ENCODE results near the gene ASIC2. TPM values are rescaled to one million over a fixed set of nuclear protein-coding genes. Genes with fewer than 3 reads are reported as not detected.

Gene ASIC2
- total RNA-seq, 1 experiment from 2014 or later: 4.1 TPM

DNA sequence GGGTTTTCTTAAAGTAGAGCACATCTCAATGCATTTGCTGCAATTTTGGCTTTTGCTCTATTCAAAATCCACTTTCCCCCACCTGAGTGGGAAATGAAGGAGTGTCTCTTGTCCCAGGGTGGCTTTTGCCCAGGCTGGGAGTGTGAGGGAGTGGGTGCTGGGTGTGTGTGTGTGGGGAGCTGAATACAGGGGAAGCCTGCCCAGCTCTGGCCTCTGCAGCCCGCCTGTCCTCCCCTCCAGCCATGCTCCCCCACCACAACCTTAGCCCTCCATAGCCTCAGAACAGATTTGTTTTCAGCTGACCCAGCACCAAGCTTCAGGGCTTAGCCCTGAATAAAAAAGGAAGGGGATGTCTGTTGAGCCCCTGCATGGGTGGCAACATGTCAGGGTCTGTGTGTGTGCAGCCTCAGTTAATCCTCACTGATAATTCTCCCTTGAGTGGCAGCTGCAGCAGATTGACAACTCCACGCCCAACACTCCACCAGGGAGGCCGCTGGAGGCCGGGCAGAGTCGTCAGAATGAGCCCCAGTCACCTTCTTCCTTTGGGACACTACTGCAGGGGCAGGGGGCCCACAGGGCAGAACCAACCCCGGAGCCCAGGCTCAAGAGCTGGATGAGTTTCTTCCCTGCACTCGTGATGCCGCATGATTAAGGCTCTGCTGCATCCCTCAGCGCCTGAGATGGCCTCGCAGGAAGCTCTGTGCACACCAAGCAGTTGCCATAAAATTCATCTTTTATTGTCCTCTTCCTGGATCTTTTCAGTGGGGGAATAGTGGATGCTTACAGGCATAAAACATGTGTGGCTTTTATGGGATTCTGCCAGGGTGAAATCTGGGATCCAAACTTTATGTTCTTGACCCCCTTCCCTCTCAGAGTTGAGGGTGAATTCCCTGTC lies 246.5 kb downstream of the ASIC2 start:
- ATAC-seq: no peak
- CTCF ChIA-PET: no interaction called here
- POLR2A ChIA-PET: no interaction called here
- BruUV-seq (replicated peaks): no TSS peak
- Histone ChIP-seq H3K9me3 (ENCODE audit: control insufficient read depth, insufficient read depth, low read depth, low read length) (no peaks in the 10 kb centered on the region), H3K4me3 (ENCODE audit: low read depth in 2 of 2, low read length in 2 of 2) (no peak overlapping the region), H3K27ac (ENCODE audit: low read length) (no peak overlapping the region), H3K36me3 (ENCODE audit: control insufficient read depth, insufficient read depth, low read length) (no peaks in the 10 kb centered on the region), H3K27me3 (ENCODE audit: control insufficient read depth, insufficient read depth, low read length) (no peaks in the 10 kb centered on the region), H3K4me1 (ENCODE audit: control insufficient read depth, insufficient read depth, low read length) (no peaks in the 10 kb centered on the region)
- TF ChIP-seq SIN3A (IDR thresholded peaks at IDR 0.05; ENCODE audit: borderline replicate concordance, insufficient read depth, low read depth, low read length) (no peak), POLR2AphosphoS5 (IDR thresholded peaks at IDR 0.05; ENCODE audit: low read depth, low read length) (no peak), REST (IDR thresholded peaks at IDR 0.05; ENCODE audit: insufficient read depth in 1 of 2, low read depth in 2 of 2, low read length in 1 of 2) (no peak), TCF7L2 (IDR thresholded peaks at IDR 0.05; ENCODE audit: low read depth, low read length) (no peak)
- TF ChIP-seq, protein P1, sequence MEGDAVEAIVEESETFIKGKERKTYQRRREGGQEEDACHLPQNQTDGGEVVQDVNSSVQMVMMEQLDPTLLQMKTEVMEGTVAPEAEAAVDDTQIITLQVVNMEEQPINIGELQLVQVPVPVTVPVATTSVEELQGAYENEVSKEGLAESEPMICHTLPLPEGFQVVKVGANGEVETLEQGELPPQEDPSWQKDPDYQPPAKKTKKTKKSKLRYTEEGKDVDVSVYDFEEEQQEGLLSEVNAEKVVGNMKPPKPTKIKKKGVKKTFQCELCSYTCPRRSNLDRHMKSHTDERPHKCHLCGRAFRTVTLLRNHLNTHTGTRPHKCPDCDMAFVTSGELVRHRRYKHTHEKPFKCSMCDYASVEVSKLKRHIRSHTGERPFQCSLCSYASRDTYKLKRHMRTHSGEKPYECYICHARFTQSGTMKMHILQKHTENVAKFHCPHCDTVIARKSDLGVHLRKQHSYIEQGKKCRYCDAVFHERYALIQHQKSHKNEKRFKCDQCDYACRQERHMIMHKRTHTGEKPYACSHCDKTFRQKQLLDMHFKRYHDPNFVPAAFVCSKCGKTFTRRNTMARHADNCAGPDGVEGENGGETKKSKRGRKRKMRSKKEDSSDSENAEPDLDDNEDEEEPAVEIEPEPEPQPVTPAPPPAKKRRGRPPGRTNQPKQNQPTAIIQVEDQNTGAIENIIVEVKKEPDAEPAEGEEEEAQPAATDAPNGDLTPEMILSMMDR (IDR thresholded peaks at IDR 0.05): no peak
- intact Hi-C loops (cut with micrococcal nuclease; ENCODE audit: unreplicated experiment): no loop called here
- in situ Hi-C loops (cut with HindIII; ENCODE audit: low pct_unique_long_range_greater_than_20kb, low sequenced_read_pairs): no loop called here
- DNase-seq (ENCODE audit: low read depth, low spot score): no peak

GRCh38 chr17:33045216-33045615 lies 247.9 kb downstream of the ASIC2 start:
- no peaks in the 10 kb centered on the region for H3K9me3 ChIP-seq (ENCODE audit: control insufficient read depth, insufficient read depth, low read depth, low read length)
- no peaks in the 10 kb centered on the region for H3K27me3 ChIP-seq (ENCODE audit: control insufficient read depth, insufficient read depth, low read length)
- H3K4me1 ChIP-seq (ENCODE audit: control insufficient read depth, insufficient read depth, low read length): no peaks in the 10 kb centered on the region
- no peak overlapping the region for H3K27ac ChIP-seq (ENCODE audit: low read length)
- CTCF ChIA-PET: no interaction called here
- no peak overlapping the region for H3K4me3 ChIP-seq (ENCODE audit: low read depth in 2 of 2, low read length in 2 of 2)
- BruUV-seq (replicated peaks): no TSS peak
- DNase-seq (ENCODE audit: low read depth, low spot score) (no peak), ATAC-seq (no peak)
- POLR2A ChIA-PET: no interaction called here
- intact Hi-C loops (cut with micrococcal nuclease; ENCODE audit: unreplicated experiment) (no loop called here), in situ Hi-C loops (cut with HindIII; ENCODE audit: low pct_unique_long_range_greater_than_20kb, low sequenced_read_pairs) (no loop called here)
- TF ChIP-seq POLR2AphosphoS5 (IDR thresholded peaks at IDR 0.05; ENCODE audit: low read depth, low read length): no peak
- TF ChIP-seq REST (IDR thresholded peaks at IDR 0.05; ENCODE audit: insufficient read depth in 1 of 2, low read depth in 2 of 2, low read length in 1 of 2): no peak
- TF ChIP-seq, protein P1 (IDR thresholded peaks at IDR 0.05): no peak
- H3K36me3 ChIP-seq (ENCODE audit: control insufficient read depth, insufficient read depth, low read length): no peaks in the 10 kb centered on the region

Measured in Panc1 (cell line).